Measurements from ENCODE around the gene UROC1.

The UROC1 gene

GRCh38 chr3:126449621-126450051 lies 67.9 kb downstream of the UROC1 start:
- DNase-seq = no peak
- TF ChIP-seq GATA1 (IDR thresholded peaks at IDR 0.05; ENCODE audit: low read depth, low read length) (no peak), POLR2A (IDR thresholded peaks at IDR 0.05; ENCODE audit: low read length) (no peak)

GRCh38 chr3:126448893-126449180 lies 68.7 kb downstream of the UROC1 start:
- DNase-seq = no peak
- TF ChIP-seq POLR2A (IDR thresholded peaks at IDR 0.05; ENCODE audit: low read length) = no peak
- no peak for TF ChIP-seq GATA1 (IDR thresholded peaks at IDR 0.05; ENCODE audit: low read depth, low read length)

DNA sequence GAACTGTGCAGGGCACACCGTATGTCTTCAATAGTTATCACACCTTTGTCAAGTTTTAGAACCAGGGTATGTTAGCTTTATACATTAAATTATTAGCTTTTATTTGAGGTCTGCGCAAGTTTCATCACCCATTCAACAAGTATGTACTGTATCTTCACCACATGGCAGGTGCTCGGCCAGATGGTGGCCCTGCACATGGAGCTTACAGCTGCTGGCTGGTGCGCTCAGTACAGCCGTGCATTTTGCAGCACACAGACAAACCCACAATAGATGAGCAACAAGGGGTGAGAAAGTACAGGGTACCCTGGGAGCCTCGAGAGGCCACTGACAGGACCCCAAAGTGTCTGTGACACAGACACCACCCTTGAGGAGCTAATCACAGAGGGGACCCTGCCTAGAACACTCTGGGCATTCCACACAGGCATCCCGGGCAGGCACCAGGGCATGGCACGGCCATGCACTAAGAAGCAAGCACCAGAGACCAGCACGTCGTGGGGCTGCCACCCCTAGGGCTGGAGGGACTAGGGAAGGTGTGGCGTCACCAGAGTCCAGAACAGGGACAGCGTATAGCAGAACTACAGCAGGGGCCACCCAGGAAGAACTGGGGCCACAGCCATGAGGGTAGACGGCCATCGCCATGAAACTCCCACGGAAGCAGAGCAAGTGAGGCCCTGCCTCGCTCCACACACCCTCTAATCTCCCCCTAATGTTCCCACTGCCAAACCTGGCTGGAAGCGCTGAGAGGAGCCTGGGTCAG lies 69.3 kb downstream of the UROC1 start:
- no peak for DNase-seq
- TF ChIP-seq GATA1 (IDR thresholded peaks at IDR 0.05; ENCODE audit: low read depth, low read length) (no peak), POLR2A (IDR thresholded peaks at IDR 0.05; ENCODE audit: low read length) (no peak)

DNA sequence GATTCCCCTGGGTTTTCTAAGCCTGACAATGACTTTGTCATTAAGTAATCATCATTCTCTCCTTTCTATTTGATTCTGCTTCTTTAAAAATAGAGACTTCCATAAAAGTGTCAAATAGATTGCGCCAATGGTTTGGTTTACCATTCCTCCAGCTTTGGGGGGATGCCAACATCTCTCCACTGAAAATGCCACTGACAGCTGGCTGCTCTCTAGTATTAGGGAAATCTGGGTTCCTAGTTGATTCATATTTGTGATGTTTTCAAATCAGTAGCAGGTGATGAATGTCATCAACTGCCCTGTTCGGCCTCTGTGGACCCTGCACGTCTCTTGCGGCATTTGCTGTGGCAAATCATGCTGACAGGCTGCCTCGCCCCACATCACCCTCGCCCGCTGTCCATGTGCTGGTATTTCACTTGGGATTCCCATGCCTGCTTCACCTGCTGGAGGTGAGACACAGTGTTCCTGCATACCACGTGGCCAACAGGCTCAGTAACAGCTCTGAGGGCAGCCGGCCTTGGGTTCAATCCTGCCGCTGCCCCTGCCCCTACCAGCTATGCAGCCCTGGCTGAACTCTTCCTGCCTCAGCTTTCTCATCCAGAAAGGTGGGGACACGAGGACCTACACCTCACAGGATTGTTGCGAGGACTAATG lies 70.0 kb downstream of the UROC1 start:
- TF ChIP-seq GATA1 (IDR thresholded peaks at IDR 0.05; ENCODE audit: low read depth, low read length) (no peak), POLR2A (IDR thresholded peaks at IDR 0.05; ENCODE audit: low read length) (no peak)
- DNase-seq = no peak

- no peak for DNase-seq
- TF ChIP-seq GATA1 (IDR thresholded peaks at IDR 0.05; ENCODE audit: low read depth, low read length) = no peak
- TF ChIP-seq POLR2A (IDR thresholded peaks at IDR 0.05; ENCODE audit: low read length) = no peak
These were observed 70.8 kb downstream of the UROC1 start for GRCh38 chr3:126446791-126447190.

- TF ChIP-seq GATA1 (IDR thresholded peaks at IDR 0.05; ENCODE audit: low read depth, low read length) (no peak), POLR2A (IDR thresholded peaks at IDR 0.05; ENCODE audit: low read length) (no peak)
These were observed 71.3 kb downstream of the UROC1 start for GRCh38 chr3:126446301-126446700.

GRCh38 chr3:126445506-126445905 lies 72.1 kb downstream of the UROC1 start:
- TF ChIP-seq POLR2A (IDR thresholded peaks at IDR 0.05; ENCODE audit: low read length) (no peak), GATA1 (IDR thresholded peaks at IDR 0.05; ENCODE audit: low read depth, low read length) (no peak)
- no peak for DNase-seq

More at GRCh38 chr3:126446301-126446700, 71.3 kb downstream of the UROC1 start:
- DNase-seq = no peak

GRCh38 chr3:126442856-126443242 lies 74.7 kb downstream of the UROC1 start:
- no peak for DNase-seq
- TF ChIP-seq GATA1 (IDR thresholded peaks at IDR 0.05; ENCODE audit: low read depth, low read length) = no peak
- no peak for TF ChIP-seq POLR2A (IDR thresholded peaks at IDR 0.05; ENCODE audit: low read length)

GRCh38 chr3:126442094-126442855 lies 75.3 kb downstream of the UROC1 start:
- DNase-seq = no peak
- TF ChIP-seq POLR2A (IDR thresholded peaks at IDR 0.05; ENCODE audit: low read length) = no peak
- no peak for TF ChIP-seq GATA1 (IDR thresholded peaks at IDR 0.05; ENCODE audit: low read depth, low read length)

DNA sequence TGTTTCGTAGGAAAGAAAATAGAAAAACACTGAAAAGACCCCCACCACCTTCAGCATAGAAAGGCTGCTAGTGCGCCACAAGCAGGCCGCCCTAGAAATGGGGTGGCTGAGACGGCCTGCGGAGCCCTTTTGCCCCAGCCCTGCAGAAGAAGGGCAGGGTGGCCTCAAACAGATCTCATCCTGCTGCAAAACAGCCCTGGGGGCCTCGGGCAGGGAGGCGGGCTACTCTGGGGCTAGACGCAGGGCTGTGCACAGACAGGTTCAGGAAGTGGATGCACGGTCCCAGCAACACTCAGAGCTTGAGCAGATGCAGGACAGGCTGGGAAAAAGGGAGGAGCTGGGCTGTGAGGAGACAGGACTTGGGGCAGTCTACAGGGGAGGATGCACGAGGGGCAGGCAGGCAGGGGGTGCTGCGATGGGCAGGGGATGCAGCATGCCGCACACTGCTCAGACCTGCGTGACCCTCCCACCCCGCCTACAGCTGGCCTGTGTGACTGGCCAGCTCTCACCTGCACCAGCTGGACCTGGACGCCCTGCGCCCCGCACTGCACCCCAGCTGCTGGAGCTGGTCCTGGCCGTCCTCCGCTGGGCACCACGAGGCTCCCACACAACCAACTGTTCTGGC lies 76.2 kb downstream of the UROC1 start:
- no peak for TF ChIP-seq GATA1 (IDR thresholded peaks at IDR 0.05; ENCODE audit: low read depth, low read length)
- DNase-seq = no peak

DNA sequence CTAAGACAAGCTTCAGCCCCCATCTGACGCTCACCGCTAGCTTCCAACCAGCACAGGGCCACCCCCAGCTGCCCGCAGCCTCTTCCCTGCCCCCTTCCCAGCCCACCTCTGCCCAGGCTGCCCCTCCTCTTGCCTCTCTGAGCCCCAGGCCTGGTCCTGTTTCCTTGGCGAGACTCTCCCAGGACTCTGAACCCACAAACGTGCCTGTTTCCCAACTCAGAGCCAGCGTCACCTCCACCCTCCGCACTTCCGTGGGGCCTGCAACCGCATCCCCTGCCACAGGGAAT lies 76.9 kb downstream of the UROC1 start:
- DNase-seq = no peak
- TF ChIP-seq POLR2A (IDR thresholded peaks at IDR 0.05; ENCODE audit: low read length) (no peak), GATA1 (IDR thresholded peaks at IDR 0.05; ENCODE audit: low read depth, low read length) (no peak)

GRCh38 chr3:126439968-126440708 lies 77.4 kb downstream of the UROC1 start:
- DNase-seq = no peak

GRCh38 chr3:126439346-126439967 lies 78.1 kb downstream of the UROC1 start:
- no peak for TF ChIP-seq GATA1 (IDR thresholded peaks at IDR 0.05; ENCODE audit: low read depth, low read length)
- TF ChIP-seq POLR2A (IDR thresholded peaks at IDR 0.05; ENCODE audit: low read length) = no peak
- no peak for DNase-seq

More at GRCh38 chr3:126439968-126440708, 77.4 kb downstream of the UROC1 start:
- no peak for TF ChIP-seq GATA1 (IDR thresholded peaks at IDR 0.05; ENCODE audit: low read depth, low read length)
- TF ChIP-seq POLR2A (IDR thresholded peaks at IDR 0.05; ENCODE audit: low read length) = no peak
